ENCODE data around the gene TMEM130. TPM values are rescaled to one million over a fixed set of nuclear protein-coding genes. Genes with fewer than 3 reads are reported as not detected.

TMEM130 gene
- total RNA-seq, 1 donor from 2014 or later = not detected

DNA sequence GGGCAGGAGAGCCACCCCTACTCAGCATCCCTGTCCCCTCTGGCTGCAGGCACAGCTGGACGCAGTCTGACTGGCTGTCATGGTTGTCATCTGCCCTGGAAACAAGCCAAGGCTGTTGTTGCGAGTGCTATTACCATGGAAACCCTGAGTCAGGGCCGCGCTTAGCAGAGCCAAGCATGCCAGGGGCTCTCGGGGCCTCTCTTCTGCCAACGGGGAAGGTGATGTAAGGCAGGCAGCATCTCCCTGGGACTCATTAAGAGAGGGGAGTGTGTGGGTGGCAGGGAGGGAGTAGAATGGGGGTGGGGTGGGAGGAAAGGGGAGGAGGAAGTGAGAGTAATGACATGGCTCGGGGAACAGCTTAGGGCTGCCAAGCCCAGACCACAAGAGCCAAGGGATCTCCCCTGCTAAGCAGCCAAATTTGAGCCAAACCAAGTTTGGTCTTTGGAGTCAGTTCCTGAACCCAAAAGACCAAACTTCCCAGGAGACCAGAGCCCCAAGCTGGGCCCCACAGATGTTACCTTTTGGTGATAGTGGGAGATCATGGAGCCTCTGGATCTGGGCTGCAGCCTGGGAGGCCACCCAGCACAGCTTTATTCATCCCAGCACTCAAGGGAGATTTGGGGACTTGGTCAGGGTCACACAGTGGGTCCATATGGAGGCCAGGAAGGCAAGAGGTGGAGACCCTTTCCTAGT is 67.6 kb downstream of the TMEM130 start:
- no peaks in the 10 kb centered on the region for H3K4me1 Mint-ChIP-seq
- DNase-seq = no peak
- no peak overlapping the region for H3K27ac Mint-ChIP-seq
- intact Hi-C loops (cut with micrococcal nuclease) = no loop called here
- peaks cover 9% of the 10 kb centered on the region for H3K9me3 Mint-ChIP-seq
- H3K4me3 Mint-ChIP-seq = no peak overlapping the region
- no peaks in the 10 kb centered on the region for H3K36me3 Mint-ChIP-seq (ENCODE audit: low read depth)
- no peaks in the 10 kb centered on the region for H3K27me3 Mint-ChIP-seq

GRCh38 chr7:98800996-98801395 is 68.8 kb downstream of the TMEM130 start:
- peaks cover 9% of the 10 kb centered on the region for H3K9me3 Mint-ChIP-seq
- H3K27me3 Mint-ChIP-seq = no peaks in the 10 kb centered on the region
- H3K4me1 Mint-ChIP-seq = peaks cover under 1% of the 10 kb centered on the region
- H3K36me3 Mint-ChIP-seq (ENCODE audit: low read depth) = no peaks in the 10 kb centered on the region
- no peak overlapping the region for H3K4me3 Mint-ChIP-seq
- intact Hi-C loops (cut with micrococcal nuclease) = no loop called here
- no peak overlapping the region for H3K27ac Mint-ChIP-seq
- no peak for DNase-seq

DNA sequence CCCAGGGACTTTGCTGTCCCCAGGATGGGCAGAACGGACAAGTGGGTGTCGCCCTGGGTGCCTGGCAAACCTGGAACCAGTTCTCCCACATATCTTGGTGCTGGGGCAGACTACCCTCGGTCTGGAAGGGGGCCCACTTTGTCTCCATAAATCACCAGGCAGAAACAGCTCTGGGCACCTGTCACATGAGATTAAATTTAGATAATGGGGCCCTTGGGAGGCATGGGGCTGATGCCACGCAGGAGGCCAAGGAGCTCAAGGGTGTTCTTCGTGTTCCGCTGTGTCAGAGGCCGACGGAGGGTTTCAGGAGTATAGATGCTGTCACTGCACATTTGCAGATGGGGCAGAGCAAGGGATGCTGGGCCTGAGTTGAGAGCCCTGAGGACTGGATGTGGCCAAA is 72.7 kb downstream of the TMEM130 start:
- intact Hi-C loops (cut with micrococcal nuclease) = no loop called here
- H3K4me3 Mint-ChIP-seq = no peak overlapping the region
- H3K9me3 Mint-ChIP-seq = peaks cover 13% of the 10 kb centered on the region
- no peak for DNase-seq
- no peaks in the 10 kb centered on the region for H3K27me3 Mint-ChIP-seq
- H3K4me1 Mint-ChIP-seq = peaks cover 1% of the 10 kb centered on the region
- H3K27ac Mint-ChIP-seq = no peak overlapping the region
- no peaks in the 10 kb centered on the region for H3K36me3 Mint-ChIP-seq (ENCODE audit: low read depth)

Other genes starting within 250 kb of the TMEM130 start
- 62.7 and 65.1 TPM in 2 replicates for gene TRRAP, start 8.5 kb upstream of the TMEM130 start, total RNA-seq

All from activated CD4-positive, alpha-beta T cell treated with anti-CD3 and anti-CD28 coated beads, Interleukin-2, amount 10 ng/mL, durations not matched to agents 24 days and 14 days (primary cell).